Spinal cord (tissue), 10 donors: ENCODE data around the gene ANKRD2. TPM values are rescaled to one million over a fixed set of nuclear protein-coding genes. Genes with fewer than 3 reads are reported as not detected.

ENCODE experiments used
- DNase-seq, 6 donors: peaks; one replicate each; pipeline versions ENCODE4 v3.0.0 to v3.0.0-alpha.2; 2013 to 2015; ENCODE audit warnings: low spot score in 6 of 6, low read depth in 4 of 6
- H3K27ac ChIP-seq: one replicate; pipeline ENCODE4 v1.5.1; 2013; ENCODE audit warnings: low read depth, low read length, control low read depth
- H3K27me3 ChIP-seq: one replicate; pipeline ENCODE4 v1.6.1; 2013; ENCODE audit warnings: low read length; ENCODE audit not compliant: control insufficient read depth, insufficient read depth
- H3K36me3 ChIP-seq: one replicate; pipeline ENCODE4 v1.6.1; 2013; ENCODE audit warnings: low read length; ENCODE audit not compliant: control insufficient read depth, insufficient read depth
- H3K4me1 ChIP-seq: one replicate; pipeline ENCODE4 v1.6.1; 2013; ENCODE audit warnings: low read length; ENCODE audit not compliant: control insufficient read depth, insufficient read depth
- H3K4me3 ChIP-seq: one replicate; pipeline ENCODE4 v1.5.1; 2013; ENCODE audit warnings: low read depth, low read length, control low read depth
- H3K9me3 ChIP-seq: one replicate; pipeline ENCODE4 v1.6.1; 2013; ENCODE audit warnings: low read length; ENCODE audit not compliant: control insufficient read depth, insufficient read depth
- WGBS: methylation state at CpG from one replicate; pipeline ENCODE4 v1.1.5; 2013; ENCODE audit warnings: missing lambda C conversion rate; ENCODE audit not compliant: insufficient coverage; 5-methylcytosine and 5-hydroxymethylcytosine counted together
- polyA plus RNA-seq, 2 donors: library from polyadenylated mRNA; unstranded; fragments of 120-200 nt; gene quantifications; one replicate each; pipeline ENCODE4 v1.2.1, GENCODE V29; 2013; ENCODE audit not compliant: insufficient read length in 2 of 2
- total RNA-seq, 2 donors: library from RNA; depleted of rRNA in 1 of 2; stranded (reverse); fragments of 120-200 nt in 1 of 2; fragments of >200 nt in 1 of 2; gene quantifications; one replicate each; pipeline versions ENCODE4 v1.2.3 to v1.2.4, GENCODE V29; 2013 to 2014
- donor health status: healthy.

Gene ANKRD2
- total and polyA plus RNA-seq, 4 donors = 0.44 to 1.4 (median 0.80) TPM

DNA sequence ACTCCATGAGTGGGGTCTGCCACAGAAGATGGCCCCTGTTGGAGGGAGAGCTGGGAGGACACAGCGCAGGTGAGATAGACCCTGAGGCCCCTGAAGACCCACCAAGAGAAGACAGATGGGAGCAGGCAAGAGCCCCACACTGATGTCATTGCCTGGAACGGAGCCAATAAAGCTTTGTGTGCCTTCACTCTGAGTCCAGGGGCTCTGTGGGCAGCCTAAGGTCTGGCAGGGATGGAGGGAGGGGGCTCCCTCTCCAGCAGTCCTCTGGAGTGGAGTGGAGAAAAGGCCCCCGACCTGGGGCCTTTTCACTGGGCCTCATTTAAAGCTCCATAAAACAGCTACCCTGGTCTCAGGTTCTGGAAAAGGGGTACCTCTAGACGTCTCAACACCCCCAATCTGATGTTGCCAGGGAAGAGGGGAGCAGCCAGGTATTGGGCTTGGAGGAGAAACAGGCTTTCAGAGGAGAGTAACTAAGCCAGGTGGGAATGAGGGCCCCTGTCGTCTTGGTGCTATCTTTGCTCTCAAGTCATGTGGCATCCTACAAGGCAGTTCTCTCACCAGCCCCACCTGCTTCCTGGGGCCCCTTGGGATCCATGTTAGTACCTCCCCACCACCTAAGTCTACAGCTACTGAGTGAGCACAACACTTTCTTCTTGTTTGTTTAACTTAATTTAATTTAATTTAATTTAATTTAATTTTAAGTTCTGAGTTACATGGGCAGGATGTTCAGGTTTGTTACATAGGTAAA lies 18.3 kb downstream of the ANKRD2 start:
- WGBS = 93% methylated on average over 3 of the region's 5 CpGs
- H3K4me1 ChIP-seq = peaks cover 6% of the 10 kb centered on the region
- H3K36me3 ChIP-seq = peaks cover 2% of the 10 kb centered on the region
- DNase-seq = no peak
- H3K27me3 ChIP-seq = no peaks in the 10 kb centered on the region
- H3K4me3 ChIP-seq = no peak overlapping the region
- H3K27ac ChIP-seq = no peak overlapping the region
- no peaks in the 10 kb centered on the region for H3K9me3 ChIP-seq

GRCh38 chr10:97593421-97593820 lies 20.8 kb downstream of the ANKRD2 start:
- 91% methylated on average over 2 of the region's 4 CpGs for WGBS
- H3K4me1 ChIP-seq = peaks cover 6% of the 10 kb centered on the region
- H3K9me3 ChIP-seq = no peaks in the 10 kb centered on the region
- H3K36me3 ChIP-seq = peaks cover 2% of the 10 kb centered on the region
- no peak overlapping the region for H3K27ac ChIP-seq
- H3K27me3 ChIP-seq = no peaks in the 10 kb centered on the region
- no peak overlapping the region for H3K4me3 ChIP-seq
- DNase-seq = no peak

DNA sequence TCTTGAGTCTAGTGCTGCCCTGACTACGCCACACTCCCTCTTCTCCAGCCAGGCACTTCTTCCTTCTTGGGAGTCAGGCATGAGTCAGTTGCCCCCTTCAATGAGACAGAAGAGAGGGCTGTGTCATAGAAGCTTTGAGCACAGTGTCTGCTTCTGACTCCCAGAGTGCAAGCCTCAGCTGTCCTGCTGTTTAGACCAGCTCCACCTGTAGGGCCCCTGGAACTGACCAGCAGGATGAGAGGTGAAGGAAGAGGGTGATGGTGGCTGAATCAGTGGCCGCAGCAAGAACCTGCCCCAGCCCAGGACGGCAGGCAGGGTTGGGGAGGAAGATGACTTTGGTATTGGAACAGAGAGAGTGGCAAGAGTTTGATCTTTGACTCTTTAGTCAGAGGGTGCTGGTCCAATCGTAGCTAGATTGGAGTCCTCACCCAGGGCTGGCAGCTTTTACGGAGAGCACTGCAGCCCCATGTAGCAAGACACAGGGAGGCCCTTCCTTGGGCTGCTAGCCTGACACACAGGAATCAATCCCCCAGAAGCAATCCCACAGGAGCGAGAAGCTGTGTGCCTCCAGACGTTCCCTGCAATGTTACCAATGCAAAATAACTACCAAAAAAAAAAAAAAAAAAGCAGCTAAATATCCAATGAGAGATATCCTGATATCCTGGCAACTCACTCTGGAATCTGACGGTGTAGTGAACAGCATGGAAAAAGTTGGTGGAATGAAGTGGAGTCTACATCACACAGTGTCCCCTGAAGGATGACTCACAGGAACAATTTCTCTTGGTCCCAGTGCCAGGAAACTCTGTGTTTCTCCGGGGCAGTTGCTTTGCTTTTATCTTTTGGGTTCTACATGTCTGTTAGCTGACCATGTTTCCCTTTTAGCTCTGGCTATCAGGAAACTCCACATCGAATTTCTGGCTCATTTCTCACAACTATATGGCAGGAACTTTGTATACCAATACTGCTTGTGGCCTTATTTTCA lies 23.8 kb downstream of the ANKRD2 start:
- 76% methylated on average over 7 of the region's 10 CpGs for WGBS
- Histone ChIP-seq H3K36me3 (peaks cover 7% of the 10 kb centered on the region), H3K4me1 (peaks cover 6% of the 10 kb centered on the region), H3K27me3 (no peaks in the 10 kb centered on the region), H3K4me3 (no peak overlapping the region), H3K27ac (no peak overlapping the region), H3K9me3 (no peaks in the 10 kb centered on the region)
- DNase-seq = no peak

- no peak for DNase-seq
- Histone ChIP-seq H3K27me3 (no peaks in the 10 kb centered on the region), H3K9me3 (no peaks in the 10 kb centered on the region), H3K27ac (no peak overlapping the region), H3K36me3 (peaks cover 7% of the 10 kb centered on the region), H3K4me3 (no peak overlapping the region), H3K4me1 (peaks cover 17% of the 10 kb centered on the region)
- 83% methylated on average over 2 of the region's 2 CpGs for WGBS
These were observed 25.2 kb downstream of the ANKRD2 start for GRCh38 chr10:97597778-97598177.

- peaks cover 18% of the 10 kb centered on the region for H3K4me1 ChIP-seq
- WGBS = 96% methylated on average over 17 of the region's 19 CpGs
- H3K27me3 ChIP-seq = no peaks in the 10 kb centered on the region
- H3K9me3 ChIP-seq = no peaks in the 10 kb centered on the region
- no peak overlapping the region for H3K4me3 ChIP-seq
- peaks cover 7% of the 10 kb centered on the region for H3K36me3 ChIP-seq
- DNase-seq = no peak
- H3K27ac ChIP-seq = no peak overlapping the region
These were observed 26.1 kb downstream of the ANKRD2 start for GRCh38 chr10:97598407-97599271.

DNA sequence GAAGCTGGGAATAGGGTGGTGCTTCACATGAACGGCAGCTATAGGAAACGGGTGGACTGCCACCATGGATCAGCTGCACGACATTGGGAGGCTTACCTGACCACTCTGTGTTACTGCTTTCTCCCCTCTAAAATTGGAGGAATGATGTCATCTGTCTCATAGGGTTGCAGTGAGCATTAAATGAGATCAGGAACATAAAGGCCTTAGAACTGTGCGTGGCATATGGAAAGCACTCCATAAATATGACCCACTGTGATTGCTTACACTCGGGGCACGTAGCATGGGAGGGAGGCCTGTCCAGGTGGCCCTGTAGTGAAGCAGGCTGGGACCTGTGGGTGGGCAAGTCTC lies 26.7 kb downstream of the ANKRD2 start:
- H3K4me3 ChIP-seq = no peak overlapping the region
- no peaks in the 10 kb centered on the region for H3K27me3 ChIP-seq
- peaks cover 7% of the 10 kb centered on the region for H3K36me3 ChIP-seq
- H3K27ac ChIP-seq = no peak overlapping the region
- H3K4me1 ChIP-seq = peaks cover 18% of the 10 kb centered on the region
- H3K9me3 ChIP-seq = no peaks in the 10 kb centered on the region
- DNase-seq = no peak
- 92% methylated on average over 3 of the region's 6 CpGs for WGBS

- no CpG with 5 or more reads among the region's 1 CpG for WGBS
- H3K4me1 ChIP-seq = peaks cover 18% of the 10 kb centered on the region
- no peak for DNase-seq
- peaks cover 7% of the 10 kb centered on the region for H3K36me3 ChIP-seq
- H3K27me3 ChIP-seq = no peaks in the 10 kb centered on the region
- no peak overlapping the region for H3K27ac ChIP-seq
- no peaks in the 10 kb centered on the region for H3K9me3 ChIP-seq
- H3K4me3 ChIP-seq = no peak overlapping the region
These were observed 28.0 kb downstream of the ANKRD2 start for GRCh38 chr10:97600616-97601015.

- peak in 3 of 6 donors; percentile 14 to 71 (median 33) for DNase-seq
- H3K27me3 ChIP-seq = no peaks in the 10 kb centered on the region
- no peaks in the 10 kb centered on the region for H3K9me3 ChIP-seq
- peaks cover 7% of the 10 kb centered on the region for H3K36me3 ChIP-seq
- peak overlapping the region; percentile 52 for H3K27ac ChIP-seq
- WGBS = 53% methylated on average over 15 of the region's 21 CpGs
- H3K4me1 ChIP-seq = peaks cover 18% of the 10 kb centered on the region
- no peak overlapping the region for H3K4me3 ChIP-seq
These were observed 29.0 kb downstream of the ANKRD2 start for GRCh38 chr10:97601268-97602215.
